Keratinocyte (primary cell): ENCODE data around the gene VPS9D1. TPM values are rescaled to one million over a fixed set of nuclear protein-coding genes. Genes with fewer than 3 reads are reported as not detected.
"Not testable (repeated sequence)": the region's sequence is repeated elsewhere in the genome, so short reads cannot be mapped to it uniquely, and the experiment has no call there.

Source experiments
- DNase-seq: peaks from one replicate; pipeline ENCODE4 v3.0.0-alpha.2; 2011; ENCODE audit warnings: low read depth, missing footprints, low spot score
- FAIRE-seq: peaks from 2 replicates; lab custom pipeline; 2011; peaks lifted over from hg19 to GRCh38; lab: Jason Lieb, UNC
- H2AFZ ChIP-seq: 2 replicates; pipeline ENCODE4 v1.6.0; 2012; ENCODE audit warnings: low read length, control low read depth, inconsistent platforms; ENCODE audit not compliant: control insufficient read depth
- H3K27ac ChIP-seq: 2 replicates; pipeline ENCODE4 v1.5.1; 2011; ENCODE audit warnings: low read length; ENCODE audit not compliant: control insufficient read depth, insufficient read depth
- H3K27me3 ChIP-seq: 3 replicates; pipeline ENCODE4 v1.6.0; 2011; ENCODE audit warnings: low read length; ENCODE audit not compliant: control insufficient read depth, insufficient read depth; ENCODE audit errors: extremely low read depth
- H3K36me3 ChIP-seq, 2 experiments: 2 replicates in 1 of 2; 3 replicates in 1 of 2; pipeline ENCODE4 v1.5.1; 2011; ENCODE audit warnings: low read length in 2 of 2, mild to moderate bottlenecking in 1 of 2; ENCODE audit not compliant: control insufficient read depth in 2 of 2, insufficient read depth in 2 of 2; ENCODE audit errors: extremely low read depth in 1 of 2
- H3K4me1 ChIP-seq: 3 replicates; pipeline ENCODE4 v1.5.1; 2011; ENCODE audit warnings: low read length; ENCODE audit not compliant: control insufficient read depth, insufficient read depth; ENCODE audit errors: extremely low read depth
- H3K4me2 ChIP-seq: 3 replicates; pipeline ENCODE4 v1.6.0; 2011; ENCODE audit warnings: low read depth, low read length; ENCODE audit not compliant: control insufficient read depth, insufficient read depth; ENCODE audit errors: extremely low read depth
- H3K4me3 ChIP-seq, 3 experiments: fragments of 200-600 bp in 1 of 3; sonication (generic) in 1 of 3; 2 replicates in 2 of 3; 3 replicates in 1 of 3; pipeline ENCODE4 v1.5.1; 2011 to 2016; ENCODE audit warnings: low read length in 3 of 3, mild to moderate bottlenecking in 3 of 3, control low read depth in 2 of 3, inconsistent platforms in 1 of 3, low read depth in 1 of 3, mixed read lengths in 1 of 3, mixed run types in 1 of 3, moderate library complexity in 1 of 3; ENCODE audit not compliant: control insufficient read depth in 2 of 3, insufficient read depth in 2 of 3; ENCODE audit errors: extremely low read depth in 1 of 3
- H3K79me2 ChIP-seq: 2 replicates; pipeline ENCODE4 v1.6.0; 2012; ENCODE audit warnings: low read length; ENCODE audit not compliant: control insufficient read depth, insufficient read depth
- H3K9ac ChIP-seq: 3 replicates; pipeline ENCODE4 v1.6.0; 2011; ENCODE audit warnings: low read length; ENCODE audit not compliant: control insufficient read depth, insufficient read depth; ENCODE audit errors: extremely low read depth
- H3K9me1 ChIP-seq: 3 replicates; pipeline ENCODE4 v1.6.0; 2011; ENCODE audit warnings: low read length; ENCODE audit not compliant: control insufficient read depth, insufficient read depth; ENCODE audit errors: extremely low read depth
- H3K9me3 ChIP-seq: 2 replicates; pipeline ENCODE4 v1.5.1; 2012; ENCODE audit warnings: low read depth, low read length; ENCODE audit not compliant: control insufficient read depth
- H4K20me1 ChIP-seq: 3 replicates; pipeline ENCODE4 v1.6.0; 2011; ENCODE audit warnings: low read length; ENCODE audit not compliant: control insufficient read depth, insufficient read depth; ENCODE audit errors: extremely low read depth
- EZH2 ChIP-seq: IDR thresholded peaks from one replicate; pipeline ENCODE4 v1.6.1; 2012; ENCODE audit warnings: inconsistent platforms, mild to moderate bottlenecking, low read length, moderate library complexity
- dilution Hi-C: fragments of 300-500 bp; cut with MboI; formaldehyde crosslinking; loops from one replicate; pipeline ENCODE4 v1.7.0; 2020; ENCODE audit warnings: low sequenced_read_pairs; ENCODE audit not compliant: extremely low pct_ligation_motif_present
- polyA plus RNA-seq, 5 experiments: library from polyadenylated mRNA; depleted of rRNA in 3 of 5; stranded (reverse) in 3 of 5; stranded (forward) in 1 of 5; unstranded in 1 of 5; fragments of >200 nt; gene quantifications; 1 replicate in 1 of 5; 2 replicates in 3 of 5; 3 replicates in 1 of 5; pipeline versions ENCODE4 v1.2.1 to v1.2.3, GENCODE V29; 2011 to 2012; ENCODE audit warnings: missing spikeins in 2 of 5, low read depth in 1 of 5, low replicate concordance in 1 of 5
- TF ChIP-seq, protein P1 (sequence below), 3 experiments: IDR thresholded peaks in 1 of 3; conservative IDR thresholded peaks in 1 of 3; optimal IDR thresholded peaks in 1 of 3; 2 replicates in 2 of 3; 3 replicates in 1 of 3; pipeline versions ENCODE3 to v1.5.1; 2011; ENCODE audit warnings: low read length in 3 of 3, mild to moderate bottlenecking in 3 of 3, moderate library complexity in 2 of 3, control low read depth in 1 of 3, inconsistent platforms in 1 of 3; ENCODE audit not compliant: insufficient read depth in 2 of 3; ENCODE audit errors: extremely low read depth in 1 of 3

Gene VPS9D1
- polyA plus RNA-seq, 1 donor (not counting 4 experiments of a cell fraction or from before 2014, with no cell fraction given), result 1.6 TPM

DNA sequence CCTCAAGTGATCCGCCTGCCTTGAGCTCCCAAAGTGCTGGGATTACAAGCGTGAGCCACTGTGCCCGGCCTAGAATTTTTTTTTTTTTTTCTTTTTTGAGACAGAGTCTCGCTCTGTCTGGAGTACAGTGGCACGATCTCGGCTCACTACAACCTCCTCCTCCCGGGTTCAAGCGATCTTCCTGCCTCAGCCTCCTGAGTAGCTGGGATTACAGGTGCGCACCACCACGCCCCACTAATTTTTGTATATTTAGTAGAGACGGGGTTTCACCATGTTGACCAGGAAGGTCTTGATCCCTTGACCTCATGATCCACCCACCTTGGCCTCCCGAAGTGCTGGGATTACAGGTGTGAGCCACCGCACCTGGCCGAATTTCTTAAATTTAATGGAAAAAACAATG is 22.0 kb downstream of the VPS9D1 start:
- H3K9ac ChIP-seq, H3K79me2 ChIP-seq, FAIRE-seq, H2AFZ ChIP-seq, dilution Hi-C loops, H3K4me3 ChIP-seq, DNase-seq, H3K27me3 ChIP-seq, H4K20me1 ChIP-seq, H3K27ac ChIP-seq, H3K4me2 ChIP-seq, H3K9me3 ChIP-seq, H3K9me1 ChIP-seq: not testable (repeated sequence)
- Histone ChIP-seq H3K4me1 (peaks cover 12% of the 10 kb centered on the region), H3K36me3 (peaks cover 13% of the 10 kb centered on the region in 2 experiments)

GRCh38 chr16:89697616-89698331 is 22.9 kb downstream of the VPS9D1 start:
- H3K9me1 ChIP-seq, result no peaks in the 10 kb centered on the region
- no peak overlapping the region for H3K9ac ChIP-seq
- no peak for FAIRE-seq
- no peaks in the 10 kb centered on the region for H3K79me2 ChIP-seq
- no peak overlapping the region for H3K4me2 ChIP-seq
- no peak overlapping the region for H3K27ac ChIP-seq
- no peak overlapping the region for H2AFZ ChIP-seq
- H3K4me1 ChIP-seq, result peaks cover 12% of the 10 kb centered on the region
- peaks cover 20% of the 10 kb centered on the region in 2 experiments for H3K36me3 ChIP-seq
- no peaks in the 10 kb centered on the region for H3K27me3 ChIP-seq
- DNase-seq, result no peak
- no peak overlapping the region for H3K4me3 ChIP-seq
- no peaks in the 10 kb centered on the region for H3K9me3 ChIP-seq
- H4K20me1 ChIP-seq, result no peaks in the 10 kb centered on the region
- dilution Hi-C loops, result no loop called here
- no peak for TF ChIP-seq EZH2

DNA sequence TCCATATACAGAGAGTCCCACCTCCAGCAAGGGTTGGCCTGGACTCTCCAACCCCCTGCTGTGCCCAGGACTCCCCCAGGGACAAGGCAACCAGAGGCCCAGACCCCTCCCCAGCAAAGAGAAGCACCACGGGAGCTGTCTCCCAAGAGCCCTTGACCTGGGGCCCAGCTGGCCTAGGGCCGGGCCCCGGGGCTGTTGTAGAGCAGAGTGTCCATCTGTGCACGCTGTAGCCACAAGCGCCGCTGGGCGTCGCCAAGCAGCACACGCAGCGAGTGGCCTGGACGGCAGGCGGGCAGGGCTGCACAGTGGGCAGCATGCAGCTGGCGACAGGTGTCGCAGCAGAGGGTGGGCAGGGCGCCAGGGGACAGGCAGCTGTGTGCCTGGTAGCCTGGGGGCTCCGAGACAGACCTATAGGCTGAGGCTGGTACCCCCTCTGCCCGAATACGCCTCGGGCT is 23.5 kb downstream of the VPS9D1 start:
- H3K4me2 ChIP-seq, result no peak overlapping the region
- dilution Hi-C loops, result no loop called here
- TF ChIP-seq EZH2, result no peak
- TF ChIP-seq, protein P1, sequence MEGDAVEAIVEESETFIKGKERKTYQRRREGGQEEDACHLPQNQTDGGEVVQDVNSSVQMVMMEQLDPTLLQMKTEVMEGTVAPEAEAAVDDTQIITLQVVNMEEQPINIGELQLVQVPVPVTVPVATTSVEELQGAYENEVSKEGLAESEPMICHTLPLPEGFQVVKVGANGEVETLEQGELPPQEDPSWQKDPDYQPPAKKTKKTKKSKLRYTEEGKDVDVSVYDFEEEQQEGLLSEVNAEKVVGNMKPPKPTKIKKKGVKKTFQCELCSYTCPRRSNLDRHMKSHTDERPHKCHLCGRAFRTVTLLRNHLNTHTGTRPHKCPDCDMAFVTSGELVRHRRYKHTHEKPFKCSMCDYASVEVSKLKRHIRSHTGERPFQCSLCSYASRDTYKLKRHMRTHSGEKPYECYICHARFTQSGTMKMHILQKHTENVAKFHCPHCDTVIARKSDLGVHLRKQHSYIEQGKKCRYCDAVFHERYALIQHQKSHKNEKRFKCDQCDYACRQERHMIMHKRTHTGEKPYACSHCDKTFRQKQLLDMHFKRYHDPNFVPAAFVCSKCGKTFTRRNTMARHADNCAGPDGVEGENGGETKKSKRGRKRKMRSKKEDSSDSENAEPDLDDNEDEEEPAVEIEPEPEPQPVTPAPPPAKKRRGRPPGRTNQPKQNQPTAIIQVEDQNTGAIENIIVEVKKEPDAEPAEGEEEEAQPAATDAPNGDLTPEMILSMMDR (optimal IDR thresholded peaks at IDR 0.05 in 1 of 3, IDR thresholded peaks at IDR 0.05 in 1 of 3, conservative IDR thresholded peaks at IDR 0.05 in 1 of 3; ENCODE audit: extremely low read depth in 1 of 3, insufficient read depth in 2 of 3, low read length in 3 of 3), result no peak
- peaks cover 22 to 23% of the 10 kb centered on the region in 2 experiments for H3K36me3 ChIP-seq
- H3K4me3 ChIP-seq, result no peak overlapping the region
- H3K27ac ChIP-seq, result no peak overlapping the region
- H3K9me3 ChIP-seq, result no peaks in the 10 kb centered on the region
- H3K79me2 ChIP-seq, result no peaks in the 10 kb centered on the region
- peaks cover 10% of the 10 kb centered on the region for H3K4me1 ChIP-seq
- H3K9ac ChIP-seq, result no peak overlapping the region
- no peak overlapping the region for H2AFZ ChIP-seq
- DNase-seq, result no peak
- no peak for FAIRE-seq
- no peaks in the 10 kb centered on the region for H4K20me1 ChIP-seq
- no peaks in the 10 kb centered on the region for H3K9me1 ChIP-seq
- H3K27me3 ChIP-seq, result no peaks in the 10 kb centered on the region
